ENCODE results near the gene TRNAU1AP. TPM values are rescaled to one million over a fixed set of nuclear protein-coding genes. Genes with fewer than 3 reads are reported as not detected.

The TRNAU1AP gene
- total and polyA plus RNA-seq, 2 of the 13 experiments (the other 11 are each of a cell fraction or from before 2014, with no cell fraction given) = 29.0 to 42.9 TPM

DNA sequence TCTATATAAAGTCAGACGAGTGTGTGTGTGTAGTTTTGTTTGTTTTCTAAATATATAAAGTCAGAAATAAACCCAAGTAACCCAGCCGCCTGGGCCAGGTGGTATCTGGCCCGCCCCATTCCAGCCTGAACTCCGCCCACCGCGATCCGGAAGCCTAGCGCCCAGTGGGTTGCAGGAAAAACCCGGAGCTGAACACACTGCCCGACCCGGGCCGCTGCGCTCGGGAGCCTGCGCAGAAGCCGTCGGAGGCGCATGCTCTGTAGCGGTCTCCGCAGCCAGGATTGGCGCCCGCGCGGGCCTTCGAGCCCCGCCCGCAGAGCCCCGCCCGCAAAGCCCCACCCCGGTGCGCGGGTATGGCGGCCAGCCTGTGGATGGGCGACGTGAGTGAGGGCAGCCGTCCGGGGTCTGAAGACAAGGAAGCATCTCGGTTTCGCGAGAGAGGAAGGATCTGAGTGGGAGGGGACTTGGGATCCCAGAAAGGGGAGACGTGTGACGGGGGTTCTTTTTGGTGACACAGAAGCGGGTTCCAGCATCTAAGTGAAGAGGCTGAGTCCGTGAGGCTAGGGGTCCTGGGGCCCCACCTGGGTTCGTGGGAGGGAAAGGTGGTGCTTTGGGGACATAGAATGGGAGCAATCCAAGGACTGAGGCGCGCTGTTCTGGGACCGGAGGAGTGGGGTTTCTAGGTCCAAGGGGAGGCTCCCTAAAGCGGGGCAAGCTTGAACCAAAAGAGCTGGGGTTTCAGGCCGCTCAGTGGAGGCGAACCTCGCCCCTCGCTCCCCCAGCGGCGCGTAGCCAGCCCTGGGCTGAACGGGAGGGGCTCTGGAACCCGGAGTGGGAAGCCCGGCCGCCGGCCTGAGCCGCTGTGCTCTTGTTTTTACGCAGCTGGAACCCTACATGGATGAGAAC, at the start of gene TRNAU1AP (continued):
- TF ChIP-seq NCOR1 (IDR thresholded peaks at IDR 0.05; ENCODE audit: borderline replicate concordance, low read length) (0 out of 2 replicates have a peak, but pooled peaks have one; percentile 25), U2AF1 (optimal IDR thresholded peaks at IDR 0.05; ENCODE audit: low read depth, low read length) (no peak), SYNCRIP (IDR thresholded peaks at IDR 0.05; ENCODE audit: insufficient read depth, low read depth, low read length) (no peak), NFYB (CRISPR knock-in tag; IDR thresholded peaks at IDR 0.05) (peak; percentile 16; the same call in 1 of the 2 replicates), GTF3A (CRISPR knock-in tag; conservative IDR thresholded peaks at IDR 0.05) (no peak), ZNF782 (CRISPR knock-in tag; IDR thresholded peaks at IDR 0.05; ENCODE audit: borderline replicate concordance) (no peak; the same call in 1 of the 2 replicates), ZNF432 (CRISPR knock-in tag; IDR thresholded peaks at IDR 0.05; ENCODE audit: borderline replicate concordance) (no peak), ZNF44 (CRISPR knock-in tag; IDR thresholded peaks at IDR 0.05) (no peak; the same call in 1 of the 2 replicates), ZSCAN9 (CRISPR knock-in tag; IDR thresholded peaks at IDR 0.05; ENCODE audit: borderline replicate concordance) (no peak; the same call in none of the 2 replicates), ZNF33A (CRISPR knock-in tag; IDR thresholded peaks at IDR 0.05; ENCODE audit: borderline replicate concordance) (no peak), MTA3 (CRISPR knock-in tag; IDR thresholded peaks at IDR 0.05) (no peak), ZFX (CRISPR knock-in tag; IDR thresholded peaks at IDR 0.05; ENCODE audit: low read depth) (peak; percentile 75), ADNP (CRISPR knock-in tag; IDR thresholded peaks at IDR 0.05) (no peak), JUN (CRISPR knock-in tag; IDR thresholded peaks at IDR 0.05) (no peak), ZNF383 (CRISPR knock-in tag; IDR thresholded peaks at IDR 0.05; ENCODE audit: borderline replicate concordance) (no peak), ATF7-NPFF (CRISPR knock-in tag; IDR thresholded peaks at IDR 0.05; ENCODE audit: low read depth) (no peak), SMC3 (IDR thresholded peaks at IDR 0.05; ENCODE audit: low read length) (peak; percentile 4; the same call in 1 of the 2 replicates), KLF12 (CRISPR knock-in tag; IDR thresholded peaks at IDR 0.05; ENCODE audit: borderline replicate concordance) (peak; percentile 85; the same call in 1 of the 2 replicates), ZNF598 (CRISPR knock-in tag; IDR thresholded peaks at IDR 0.05; ENCODE audit: borderline replicate concordance) (peak; percentile 79; the same call in 1 of the 2 replicates), MED13 (CRISPR knock-in tag; IDR thresholded peaks at IDR 0.05) (peak; percentile 29; the same call in 1 of the 2 replicates), KAT2B (IDR thresholded peaks at IDR 0.05; ENCODE audit: borderline replicate concordance, low read depth, low read length) (no peak), MATR3 (CRISPR knock-in tag; IDR thresholded peaks at IDR 0.05) (no peak), MYC (CRISPR knock-in tag; IDR thresholded peaks at IDR 0.05; ENCODE audit: borderline replicate concordance) (peak; percentile 90), CBFB (CRISPR knock-in tag; IDR thresholded peaks at IDR 0.05) (peak; percentile 30; the same call in 1 of the 2 replicates), FOXA1 (IDR thresholded peaks at IDR 0.05) (no peak), FOXA1 (CRISPR knock-in tag; IDR thresholded peaks at IDR 0.05) (0 out of 2 replicates have a peak, but pooled peaks have one; percentile 13)
- TF ChIP-seq, protein P1, sequence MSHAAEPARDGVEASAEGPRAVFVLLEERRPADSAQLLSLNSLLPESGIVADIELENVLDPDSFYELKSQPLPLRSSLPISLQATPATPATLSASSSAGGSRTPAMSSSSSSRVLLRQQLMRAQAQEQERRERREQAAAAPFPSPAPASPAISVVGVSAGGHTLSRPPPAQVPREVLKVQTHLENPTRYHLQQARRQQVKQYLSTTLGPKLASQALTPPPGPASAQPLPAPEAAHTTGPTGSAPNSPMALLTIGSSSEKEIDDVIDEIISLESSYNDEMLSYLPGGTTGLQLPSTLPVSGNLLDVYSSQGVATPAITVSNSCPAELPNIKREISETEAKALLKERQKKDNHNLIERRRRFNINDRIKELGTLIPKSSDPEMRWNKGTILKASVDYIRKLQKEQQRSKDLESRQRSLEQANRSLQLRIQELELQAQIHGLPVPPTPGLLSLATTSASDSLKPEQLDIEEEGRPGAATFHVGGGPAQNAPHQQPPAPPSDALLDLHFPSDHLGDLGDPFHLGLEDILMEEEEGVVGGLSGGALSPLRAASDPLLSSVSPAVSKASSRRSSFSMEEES (CRISPR knock-in tag; IDR thresholded peaks at IDR 0.05) = no peak
- TF ChIP-seq, protein P2, sequence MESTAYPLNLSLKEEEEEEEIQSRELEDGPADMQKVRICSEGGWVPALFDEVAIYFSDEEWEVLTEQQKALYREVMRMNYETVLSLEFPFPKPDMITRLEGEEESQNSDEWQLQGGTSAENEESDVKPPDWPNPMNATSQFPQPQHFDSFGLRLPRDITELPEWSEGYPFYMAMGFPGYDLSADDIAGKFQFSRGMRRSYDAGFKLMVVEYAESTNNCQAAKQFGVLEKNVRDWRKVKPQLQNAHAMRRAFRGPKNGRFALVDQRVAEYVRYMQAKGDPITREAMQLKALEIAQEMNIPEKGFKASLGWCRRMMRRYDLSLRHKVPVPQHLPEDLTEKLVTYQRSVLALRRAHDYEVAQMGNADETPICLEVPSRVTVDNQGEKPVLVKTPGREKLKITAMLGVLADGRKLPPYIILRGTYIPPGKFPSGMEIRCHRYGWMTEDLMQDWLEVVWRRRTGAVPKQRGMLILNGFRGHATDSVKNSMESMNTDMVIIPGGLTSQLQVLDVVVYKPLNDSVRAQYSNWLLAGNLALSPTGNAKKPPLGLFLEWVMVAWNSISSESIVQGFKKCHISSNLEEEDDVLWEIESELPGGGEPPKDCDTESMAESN (CRISPR knock-in tag; conservative IDR thresholded peaks at IDR 0.05) = peak; percentile 74; the same call in 1 of the 2 replicates
